B cell (primary cell): ENCODE data around the gene CRYGN. TPM values are rescaled to one million over a fixed set of nuclear protein-coding genes. Genes with fewer than 3 reads are reported as not detected.

ENCODE experiments used
- ATAC-seq: fragments of 200-7000 bp; cut with Tn5 transposase; one replicate; pipeline ENCODE4 v1.10.0; 2021; ENCODE audit warnings: low read depth, mild to moderate bottlenecking, moderate number of reproducible peaks, moderate library complexity
- CTCF ChIA-PET: fragments of 350-600 bp; sonication (Branson Sonifier 250); formaldehyde crosslinking; loops from one replicate; lab custom pipeline; 2021; ENCODE audit warnings: antibody characterized with exemption, inconsistent platforms; lab: Charles Lee
- POLR2A ChIA-PET: fragments of 350-600 bp; sonication (Branson Sonifier 250); formaldehyde crosslinking; loops from one replicate; lab custom pipeline; 2021; ENCODE audit warnings: antibody characterized with exemption; lab: Charles Lee
- DNase-seq: peaks from one replicate; pipeline ENCODE4 v3.0.0; 2013
- H2AFZ ChIP-seq: 2 replicates; pipeline ENCODE4 v1.6.1; 2012; ENCODE audit warnings: mild to moderate bottlenecking, low read depth, low read length; ENCODE audit not compliant: insufficient read depth, poor library complexity, severe bottlenecking
- H3K27ac ChIP-seq, 2 donors: 1 replicate in 1 of 2; 2 replicates in 1 of 2; pipeline ENCODE4 v1.5.1; 2012 to 2013; ENCODE audit warnings: low read length in 2 of 2, mild to moderate bottlenecking in 2 of 2, moderate library complexity in 1 of 2
- H3K27me3 ChIP-seq, 4 experiments: fragments of 200-600 bp in 1 of 4; sonication (generic) in 1 of 4; replicated peaks in 1 of 4; 1 replicate in 2 of 4; 2 replicates in 2 of 4; pipeline versions ENCODE4 v1.6.1 to v1.7.0; 2013 to 2016; ENCODE audit warnings: low read length in 3 of 4, mild to moderate bottlenecking in 2 of 4, mixed read lengths in 1 of 4, moderate library complexity in 1 of 4; ENCODE audit not compliant: insufficient read depth in 4 of 4, control insufficient read depth in 3 of 4; ENCODE audit errors: control extremely low read depth in 1 of 4
- H3K36me3 ChIP-seq, 2 experiments: replicated peaks in 1 of 2; 1 replicate in 1 of 2; 2 replicates in 1 of 2; pipeline versions ENCODE4 v1.6.1 to v1.7.1; 2013; ENCODE audit warnings: low read length in 1 of 2; ENCODE audit not compliant: insufficient read depth in 2 of 2, control insufficient read depth in 1 of 2; ENCODE audit errors: control extremely low read depth in 1 of 2, extremely low read depth in 1 of 2
- H3K4me1 ChIP-seq, 2 donors: fragments of 200-600 bp in 1 of 2; sonication (generic) in 1 of 2; 1 replicate in 1 of 2; 2 replicates in 1 of 2; pipeline versions ENCODE4 v1.5.1 to v1.6.1; 2013 to 2017; ENCODE audit warnings: low read length in 2 of 2; ENCODE audit not compliant: control insufficient read depth in 2 of 2, insufficient read depth in 2 of 2
- H3K4me2 ChIP-seq: replicated peaks from 2 replicates; pipeline ENCODE3; 2012; ENCODE audit warnings: mild to moderate bottlenecking, low read depth, low read length; ENCODE audit not compliant: poor library complexity, severe bottlenecking
- H3K4me3 ChIP-seq, 5 experiments: fragments of 200-600 bp in 1 of 5; sonication (generic) in 1 of 5; 1 replicate in 3 of 5; 2 replicates in 2 of 5; pipeline versions ENCODE4 v1.5.1 to v1.7.0; 2011 to 2016; ENCODE audit warnings: low read length in 4 of 5, mild to moderate bottlenecking in 4 of 5, low read depth in 2 of 5, control low read depth in 1 of 5, moderate library complexity in 1 of 5; ENCODE audit not compliant: insufficient read depth in 1 of 5; ENCODE audit errors: control extremely low read depth in 1 of 5, extremely low read depth in 1 of 5
- H3K79me2 ChIP-seq: fragments of 200-600 bp; sonication (generic); one replicate; pipeline ENCODE4 v1.6.0; 2016; ENCODE audit warnings: low read length; ENCODE audit not compliant: control insufficient read depth, insufficient read depth
- H3K9ac ChIP-seq: fragments of 200-600 bp; sonication (generic); 2 replicates; pipeline ENCODE4 v1.6.1; 2017; ENCODE audit warnings: mild to moderate bottlenecking, low read length, moderate library complexity
- H3K9me3 ChIP-seq, 3 donors: one replicate each; pipeline versions ENCODE4 v1.6.1 to v1.7.1; 2013; ENCODE audit warnings: low read length in 2 of 3; ENCODE audit not compliant: control insufficient read depth in 2 of 3, insufficient read depth in 1 of 3; ENCODE audit errors: control extremely low read depth in 1 of 3
- H4K20me1 ChIP-seq: 2 replicates; pipeline ENCODE4 v1.6.0; 2012; ENCODE audit warnings: mild to moderate bottlenecking, low read length; ENCODE audit not compliant: insufficient read depth, control insufficient read depth, poor library complexity, severe bottlenecking
- H3K27ac Mint-ChIP-seq: one replicate; pipeline ENCODE4 v1.8.0; 2021; ENCODE audit warnings: mixed read lengths
- H3K27me3 Mint-ChIP-seq: one replicate; pipeline ENCODE4 v1.8.0; 2021; ENCODE audit warnings: mixed read lengths
- H3K4me1 Mint-ChIP-seq: one replicate; pipeline ENCODE4 v1.8.0; 2021; ENCODE audit warnings: mixed read lengths
- H3K4me3 Mint-ChIP-seq: one replicate; pipeline ENCODE4 v1.8.0; 2021; ENCODE audit warnings: mixed read lengths
- H3K9me3 Mint-ChIP-seq: one replicate; pipeline ENCODE4 v1.8.0; 2022; ENCODE audit warnings: mixed read lengths; ENCODE audit not compliant: insufficient read depth
- EZH2 ChIP-seq: IDR thresholded peaks from 2 replicates; pipeline ENCODE4 v1.6.1; 2012; ENCODE audit warnings: borderline replicate concordance, low read depth, mild to moderate bottlenecking, moderate library complexity, low read length; ENCODE audit not compliant: insufficient read depth, poor library complexity, severe bottlenecking
- WGBS: methylation state at CpG from one replicate; pipeline ENCODE4 v1.1.5; 2013; ENCODE audit warnings: missing lambda C conversion rate; ENCODE audit not compliant: insufficient coverage; 5-methylcytosine and 5-hydroxymethylcytosine counted together
- intact Hi-C: fragments of 100-400 bp; cut with micrococcal nuclease; formaldehyde crosslinking; loops from one replicate; pipeline ENCODE4 v1.10.0; 2022
- polyA plus RNA-seq: library from polyadenylated mRNA; depleted of rRNA; stranded (reverse); fragments of >200 nt; gene quantifications from 2 replicates; pipeline ENCODE4 v1.2.3, GENCODE V29; 2012
- total RNA-seq, 2 donors: library from RNA; stranded (reverse); fragments of 120-200 nt in 1 of 2; gene quantifications; 1 replicate in 1 of 2; 2 replicates in 1 of 2; pipeline versions ENCODE4 v1.2.3 to v1.2.4, GENCODE V29; 2013 to 2022
- TF ChIP-seq, protein P1 (sequence below): fragments of 200-600 bp; IDR thresholded peaks from one replicate; pipeline ENCODE4 v1.8.0; 2022; ENCODE audit warnings: antibody characterized with exemption, mild to moderate bottlenecking

Gene CRYGN
- total and polyA plus RNA-seq, 2 donors (not counting 1 experiment from before 2014, with no cell fraction given): not detected

GRCh38 chr7:151390598-151391357, 49.2 kb downstream of the CRYGN start:
- CTCF ChIA-PET: no interaction called here
- Mint-ChIP-seq H3K27me3 (peaks cover 25% of the 10 kb centered on the region), H3K27ac (no peak overlapping the region), H3K9me3 (no peaks in the 10 kb centered on the region), H3K4me3 (no peak overlapping the region), H3K4me1 (no peaks in the 10 kb centered on the region)
- no peak for DNase-seq
- ATAC-seq: no peak
- 78% methylated on average over 23 of the region's 25 CpGs for WGBS
- no peak overlapping the region for H3K4me3 ChIP-seq
- no peak overlapping the region for H2AFZ ChIP-seq
- H4K20me1 ChIP-seq: no peaks in the 10 kb centered on the region
- no peak for TF ChIP-seq EZH2
- TF ChIP-seq, protein P1, sequence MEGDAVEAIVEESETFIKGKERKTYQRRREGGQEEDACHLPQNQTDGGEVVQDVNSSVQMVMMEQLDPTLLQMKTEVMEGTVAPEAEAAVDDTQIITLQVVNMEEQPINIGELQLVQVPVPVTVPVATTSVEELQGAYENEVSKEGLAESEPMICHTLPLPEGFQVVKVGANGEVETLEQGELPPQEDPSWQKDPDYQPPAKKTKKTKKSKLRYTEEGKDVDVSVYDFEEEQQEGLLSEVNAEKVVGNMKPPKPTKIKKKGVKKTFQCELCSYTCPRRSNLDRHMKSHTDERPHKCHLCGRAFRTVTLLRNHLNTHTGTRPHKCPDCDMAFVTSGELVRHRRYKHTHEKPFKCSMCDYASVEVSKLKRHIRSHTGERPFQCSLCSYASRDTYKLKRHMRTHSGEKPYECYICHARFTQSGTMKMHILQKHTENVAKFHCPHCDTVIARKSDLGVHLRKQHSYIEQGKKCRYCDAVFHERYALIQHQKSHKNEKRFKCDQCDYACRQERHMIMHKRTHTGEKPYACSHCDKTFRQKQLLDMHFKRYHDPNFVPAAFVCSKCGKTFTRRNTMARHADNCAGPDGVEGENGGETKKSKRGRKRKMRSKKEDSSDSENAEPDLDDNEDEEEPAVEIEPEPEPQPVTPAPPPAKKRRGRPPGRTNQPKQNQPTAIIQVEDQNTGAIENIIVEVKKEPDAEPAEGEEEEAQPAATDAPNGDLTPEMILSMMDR: no peak
- H3K9ac ChIP-seq: no peak overlapping the region
- no peaks in the 10 kb centered on the region for H3K79me2 ChIP-seq
- H3K27ac ChIP-seq: no peak overlapping the region
- no peak overlapping the region for H3K4me2 ChIP-seq
- POLR2A ChIA-PET: no interaction called here
- H3K27me3 ChIP-seq: peaks cover 0 to 9% (median 0%) of the 10 kb centered on the region in 4 experiments
- H3K9me3 ChIP-seq: no peaks in the 10 kb centered on the region
- H3K36me3 ChIP-seq: no peaks in the 10 kb centered on the region
- intact Hi-C loops: no loop called here
- H3K4me1 ChIP-seq: no peaks in the 10 kb centered on the region
